ENCODE measurements around the gene PRM1.
A peak's percentile ranks its signal among the peaks of the same experiment; 100 is the strongest.

Gene PRM1

GRCh38 chr16:11312718-11313492, 31.8 kb upstream of the PRM1 start:
- Histone ChIP-seq H4K8ac (ENCODE audit: low read depth, low read length) (no peak overlapping the region), H3K9me3 (replicated peaks in 1 of 2; ENCODE audit: control insufficient read depth in 2 of 2, insufficient read depth in 1 of 2, low read depth in 1 of 2, low read length in 2 of 2) (no peaks in the 10 kb centered on the region), H2AK5ac (ENCODE audit: low read depth, low read length) (no peak overlapping the region), H2BK120ac (ENCODE audit: low read depth, low read length) (no peak overlapping the region), H3K4me1 (ENCODE audit: control insufficient read depth in 2 of 2, insufficient read depth in 1 of 2, low read depth in 1 of 2, low read length in 2 of 2) (peaks cover 10 to 37% of the 10 kb centered on the region in 2 donors), H2BK5ac (ENCODE audit: low read length) (no peak overlapping the region), H2AFZ (ENCODE audit: low read length) (peak overlapping the region; percentile 81), H3K36me3 (replicated peaks in 1 of 2; ENCODE audit: control insufficient read depth in 2 of 2, insufficient read depth in 2 of 2, low read length in 2 of 2) (no peaks in the 10 kb centered on the region), H2BK12ac (ENCODE audit: low read length) (no peak overlapping the region), H3K27ac (replicated peaks; ENCODE audit: low read length) (no peak overlapping the region), H2BK15ac (ENCODE audit: low read length) (peak overlapping the region; percentile 13), H3K27me3 (ENCODE audit: control insufficient read depth in 3 of 3, insufficient read depth in 3 of 3, low read depth in 1 of 3, low read length in 3 of 3) (peaks cover 0 to 4% (median 0%) of the 10 kb centered on the region in 3 experiments), H3K23ac (ENCODE audit: low read depth, low read length, poor library complexity) (no peak overlapping the region), H3K9ac (ENCODE audit: low read depth, low read length, poor library complexity) (no peak overlapping the region), H3K4me2 (ENCODE audit: insufficient read depth, low read length, poor library complexity, severe bottlenecking) (no peak overlapping the region), H3K4ac (ENCODE audit: low read length) (no peak overlapping the region), H3K14ac (ENCODE audit: low read length) (no peak overlapping the region), H3K4me3 (ENCODE audit: low read length in 2 of 2) (no peak overlapping the region), H3K18ac (ENCODE audit: low read length) (peak overlapping the region; percentile 73), H4K91ac (ENCODE audit: low read depth, low read length, poor library complexity) (no peak overlapping the region), H3K79me1 (ENCODE audit: low read depth, low read length) (no peaks in the 10 kb centered on the region)
- no CpG with 5 or more reads among the region's 8 CpGs for WGBS, 2 donors (ENCODE audit: extremely low coverage in 2 of 2, insufficient read length in 2 of 2, insufficient replicate concordance in 1 of 2)
- DNase-seq (ENCODE audit: low spot score): no peak

- H3K18ac ChIP-seq (ENCODE audit: low read length): no peak overlapping the region
- H3K4ac ChIP-seq (ENCODE audit: low read length): no peak overlapping the region
- no peak overlapping the region for H3K4me2 ChIP-seq (ENCODE audit: insufficient read depth, low read length, poor library complexity, severe bottlenecking)
- H2BK5ac ChIP-seq (ENCODE audit: low read length): no peak overlapping the region
- no peak overlapping the region for H2AFZ ChIP-seq (ENCODE audit: low read length)
- no peak overlapping the region for H2BK12ac ChIP-seq (ENCODE audit: low read length)
- DNase-seq (ENCODE audit: low spot score): no peak
- H3K79me1 ChIP-seq (ENCODE audit: low read depth, low read length): no peaks in the 10 kb centered on the region
- peaks cover 0 to 2% (median 0%) of the 10 kb centered on the region in 3 experiments for H3K27me3 ChIP-seq (ENCODE audit: control insufficient read depth in 3 of 3, insufficient read depth in 3 of 3, low read depth in 1 of 3, low read length in 3 of 3)
- no peaks in the 10 kb centered on the region for H3K36me3 ChIP-seq (replicated peaks in 1 of 2; ENCODE audit: control insufficient read depth in 2 of 2, insufficient read depth in 2 of 2, low read length in 2 of 2)
- H4K91ac ChIP-seq (ENCODE audit: low read depth, low read length, poor library complexity): no peak overlapping the region
- no peak overlapping the region for H3K14ac ChIP-seq (ENCODE audit: low read length)
- H3K27ac ChIP-seq (replicated peaks; ENCODE audit: low read length): no peak overlapping the region
- no peak overlapping the region for H3K4me3 ChIP-seq (ENCODE audit: low read length in 2 of 2)
- no peak overlapping the region for H3K23ac ChIP-seq (ENCODE audit: low read depth, low read length, poor library complexity)
- no peak overlapping the region for H2AK5ac ChIP-seq (ENCODE audit: low read depth, low read length)
- no peak overlapping the region for H3K9ac ChIP-seq (ENCODE audit: low read depth, low read length, poor library complexity)
- no peak overlapping the region for H4K8ac ChIP-seq (ENCODE audit: low read depth, low read length)
- no peak overlapping the region for H2BK120ac ChIP-seq (ENCODE audit: low read depth, low read length)
- no peak overlapping the region for H2BK15ac ChIP-seq (ENCODE audit: low read length)
- no CpG with 5 or more reads among the region's 10 CpGs for WGBS, 2 donors (ENCODE audit: extremely low coverage in 2 of 2, insufficient read length in 2 of 2, insufficient replicate concordance in 1 of 2)
- no peaks in the 10 kb centered on the region for H3K9me3 ChIP-seq (replicated peaks in 1 of 2; ENCODE audit: control insufficient read depth in 2 of 2, insufficient read depth in 1 of 2, low read depth in 1 of 2, low read length in 2 of 2)
- peaks cover 7 to 29% of the 10 kb centered on the region in 2 donors for H3K4me1 ChIP-seq (ENCODE audit: control insufficient read depth in 2 of 2, insufficient read depth in 1 of 2, low read depth in 1 of 2, low read length in 2 of 2)
Measured at GRCh38 chr16:11310997-11311561, 29.9 kb upstream of the PRM1 start.

GRCh38 chr16:11310634-11310977, 29.5 kb upstream of the PRM1 start:
- H3K9me3 ChIP-seq (replicated peaks in 1 of 2; ENCODE audit: control insufficient read depth in 2 of 2, insufficient read depth in 1 of 2, low read depth in 1 of 2, low read length in 2 of 2): no peaks in the 10 kb centered on the region
- H2BK12ac ChIP-seq (ENCODE audit: low read length): no peak overlapping the region
- H3K4me1 ChIP-seq (ENCODE audit: control insufficient read depth in 2 of 2, insufficient read depth in 1 of 2, low read depth in 1 of 2, low read length in 2 of 2): peaks cover 5 to 25% of the 10 kb centered on the region in 2 donors
- H3K27ac ChIP-seq (replicated peaks; ENCODE audit: low read length): no peak overlapping the region
- H3K4ac ChIP-seq (ENCODE audit: low read length): no peak overlapping the region
- no peak overlapping the region for H2BK15ac ChIP-seq (ENCODE audit: low read length)
- H3K27me3 ChIP-seq (ENCODE audit: control insufficient read depth in 3 of 3, insufficient read depth in 3 of 3, low read depth in 1 of 3, low read length in 3 of 3): no peaks in the 10 kb centered on the region
- no peak overlapping the region for H2AK5ac ChIP-seq (ENCODE audit: low read depth, low read length)
- no peak for DNase-seq (ENCODE audit: low spot score)
- H3K23ac ChIP-seq (ENCODE audit: low read depth, low read length, poor library complexity): no peak overlapping the region
- no peak overlapping the region for H3K9ac ChIP-seq (ENCODE audit: low read depth, low read length, poor library complexity)
- no peak overlapping the region for H2BK120ac ChIP-seq (ENCODE audit: low read depth, low read length)
- H3K18ac ChIP-seq (ENCODE audit: low read length): no peak overlapping the region
- no peaks in the 10 kb centered on the region for H3K79me1 ChIP-seq (ENCODE audit: low read depth, low read length)
- no peak overlapping the region for H2AFZ ChIP-seq (ENCODE audit: low read length)
- H3K4me2 ChIP-seq (ENCODE audit: insufficient read depth, low read length, poor library complexity, severe bottlenecking): no peak overlapping the region
- H2BK5ac ChIP-seq (ENCODE audit: low read length): no peak overlapping the region
- H3K4me3 ChIP-seq (ENCODE audit: low read length in 2 of 2): no peak overlapping the region
- no peak overlapping the region for H4K91ac ChIP-seq (ENCODE audit: low read depth, low read length, poor library complexity)
- no peaks in the 10 kb centered on the region for H3K36me3 ChIP-seq (replicated peaks in 1 of 2; ENCODE audit: control insufficient read depth in 2 of 2, insufficient read depth in 2 of 2, low read length in 2 of 2)
- no peak overlapping the region for H4K8ac ChIP-seq (ENCODE audit: low read depth, low read length)
- no CpG with 5 or more reads among the region's 3 CpGs for WGBS, 2 donors (ENCODE audit: extremely low coverage in 2 of 2, insufficient read length in 2 of 2, insufficient replicate concordance in 1 of 2)
- H3K14ac ChIP-seq (ENCODE audit: low read length): no peak overlapping the region

- Histone ChIP-seq H3K23ac (ENCODE audit: low read depth, low read length, poor library complexity) (no peak overlapping the region), H4K8ac (ENCODE audit: low read depth, low read length) (no peak overlapping the region), H2BK15ac (ENCODE audit: low read length) (no peak overlapping the region), H2BK12ac (ENCODE audit: low read length) (no peak overlapping the region), H3K14ac (ENCODE audit: low read length) (no peak overlapping the region), H3K4me1 (ENCODE audit: control insufficient read depth in 2 of 2, insufficient read depth in 1 of 2, low read depth in 1 of 2, low read length in 2 of 2) (peaks cover 5 to 20% of the 10 kb centered on the region in 2 donors), H3K27me3 (ENCODE audit: control insufficient read depth in 3 of 3, insufficient read depth in 3 of 3, low read depth in 1 of 3, low read length in 3 of 3) (no peaks in the 10 kb centered on the region), H3K4ac (ENCODE audit: low read length) (no peak overlapping the region), H3K4me3 (ENCODE audit: low read length in 2 of 2) (no peak overlapping the region), H3K9me3 (replicated peaks in 1 of 2; ENCODE audit: control insufficient read depth in 2 of 2, insufficient read depth in 1 of 2, low read depth in 1 of 2, low read length in 2 of 2) (no peaks in the 10 kb centered on the region), H3K36me3 (replicated peaks in 1 of 2; ENCODE audit: control insufficient read depth in 2 of 2, insufficient read depth in 2 of 2, low read length in 2 of 2) (no peaks in the 10 kb centered on the region), H3K79me1 (ENCODE audit: low read depth, low read length) (no peaks in the 10 kb centered on the region), H4K91ac (ENCODE audit: low read depth, low read length, poor library complexity) (no peak overlapping the region), H3K18ac (ENCODE audit: low read length) (no peak overlapping the region), H2AFZ (ENCODE audit: low read length) (no peak overlapping the region), H2AK5ac (ENCODE audit: low read depth, low read length) (no peak overlapping the region), H2BK120ac (ENCODE audit: low read depth, low read length) (no peak overlapping the region), H3K9ac (ENCODE audit: low read depth, low read length, poor library complexity) (no peak overlapping the region), H2BK5ac (ENCODE audit: low read length) (no peak overlapping the region), H3K4me2 (ENCODE audit: insufficient read depth, low read length, poor library complexity, severe bottlenecking) (no peak overlapping the region), H3K27ac (replicated peaks; ENCODE audit: low read length) (no peak overlapping the region)
- WGBS, 2 donors (ENCODE audit: extremely low coverage in 2 of 2, insufficient read length in 2 of 2, insufficient replicate concordance in 1 of 2): no CpG with 5 or more reads among the region's 9 CpGs
- DNase-seq (ENCODE audit: low spot score): no peak
Measured at GRCh38 chr16:11309895-11310633, 28.9 kb upstream of the PRM1 start.

All from neuronal stem cell (in vitro differentiated cells).